CD8-positive, alpha-beta memory T cell (primary cell): ENCODE results near the gene NCF2. TPM values are rescaled to one million over a fixed set of nuclear protein-coding genes. Genes with fewer than 3 reads are reported as not detected.
A peak's percentile ranks its signal among the peaks of the same experiment; 100 is the strongest.

ENCODE experiments used
- CTCF ChIA-PET: fragments of 350-600 bp; sonication (Branson Sonifier 250); formaldehyde crosslinking; loops from one replicate; lab custom pipeline; 2021; ENCODE audit warnings: antibody characterized with exemption; lab: Charles Lee
- POLR2A ChIA-PET: fragments of 350-600 bp; sonication (Branson Sonifier 250); formaldehyde crosslinking; loops from one replicate; lab custom pipeline; 2021; ENCODE audit warnings: antibody characterized with exemption; lab: Charles Lee
- DNase-seq, 5 donors: peaks; one replicate each; pipeline versions ENCODE4 v3.0.0 to v3.0.0-alpha.2; 2020 to 2022; ENCODE audit warnings: mixed read lengths in 1 of 5
- H3K27ac ChIP-seq: one replicate; pipeline ENCODE4 v1.7.0; 2013; ENCODE audit warnings: low read depth, mild to moderate bottlenecking, low read length, moderate library complexity
- H3K27me3 ChIP-seq: 2 replicates; pipeline ENCODE4 v1.7.0; 2013; ENCODE audit warnings: low read length, mild to moderate bottlenecking; ENCODE audit not compliant: insufficient read depth, poor library complexity, severe bottlenecking
- H3K36me3 ChIP-seq: 2 replicates; pipeline ENCODE4 v1.7.0; 2013; ENCODE audit warnings: mild to moderate bottlenecking, low read length, moderate library complexity; ENCODE audit not compliant: insufficient read depth
- H3K4me1 ChIP-seq: 2 replicates; pipeline ENCODE4 v1.7.0; 2013; ENCODE audit warnings: mild to moderate bottlenecking, low read length, moderate library complexity; ENCODE audit not compliant: insufficient read depth
- H3K4me3 ChIP-seq: 2 replicates; pipeline ENCODE4 v1.7.0; 2013; ENCODE audit warnings: mild to moderate bottlenecking, low read length
- H3K9me3 ChIP-seq: 2 replicates; pipeline ENCODE4 v1.7.0; 2013; ENCODE audit warnings: mild to moderate bottlenecking, low read length
- H3K27ac Mint-ChIP-seq, 8 donors: one replicate each; pipeline ENCODE4 v1.8.0; 2020 to 2021; ENCODE audit warnings: mixed read lengths in 8 of 8, mild to moderate bottlenecking in 6 of 8, inconsistent platforms in 3 of 8, moderate library complexity in 3 of 8
- H3K27me3 Mint-ChIP-seq, 2 donors: one replicate each; pipeline ENCODE4 v1.8.0; 2020 to 2021; ENCODE audit warnings: mixed read lengths in 2 of 2, mild to moderate bottlenecking in 1 of 2, moderate library complexity in 1 of 2
- H3K36me3 Mint-ChIP-seq, 3 donors: one replicate each; pipeline ENCODE4 v1.8.0; 2020 to 2021; ENCODE audit warnings: mixed read lengths in 3 of 3, inconsistent platforms in 1 of 3, mild to moderate bottlenecking in 1 of 3
- H3K4me1 Mint-ChIP-seq, 3 donors: one replicate each; pipeline ENCODE4 v1.8.0; 2020 to 2021; ENCODE audit warnings: mixed read lengths in 3 of 3, inconsistent platforms in 1 of 3, mild to moderate bottlenecking in 1 of 3
- H3K4me3 Mint-ChIP-seq, 7 donors: one replicate each; pipeline ENCODE4 v1.8.0; 2020 to 2021; ENCODE audit warnings: mixed read lengths in 7 of 7, mild to moderate bottlenecking in 6 of 7, moderate library complexity in 4 of 7, inconsistent platforms in 2 of 7
- H3K9me3 Mint-ChIP-seq, 5 donors: one replicate each; pipeline ENCODE4 v1.8.0; 2020 to 2022; ENCODE audit warnings: mixed read lengths in 5 of 5, mild to moderate bottlenecking in 3 of 5, moderate library complexity in 2 of 5, inconsistent platforms in 1 of 5
- polyA plus RNA-seq: library from polyadenylated mRNA; unstranded; fragments of 300-500 nt; fragmentation: Illumina TruSeq; gene quantifications from one replicate; pipeline ENCODE4 v1.2.3, GENCODE V29; 2021
- total RNA-seq, 2 experiments: library from RNA; stranded (reverse); gene quantifications; one replicate each; pipeline ENCODE4 v1.2.3, GENCODE V29; 2021

The NCF2 gene
- total and polyA plus RNA-seq, 3 experiments from 2014 or later: 0.30 to 4.6 (median 3.6) TPM

DNA sequence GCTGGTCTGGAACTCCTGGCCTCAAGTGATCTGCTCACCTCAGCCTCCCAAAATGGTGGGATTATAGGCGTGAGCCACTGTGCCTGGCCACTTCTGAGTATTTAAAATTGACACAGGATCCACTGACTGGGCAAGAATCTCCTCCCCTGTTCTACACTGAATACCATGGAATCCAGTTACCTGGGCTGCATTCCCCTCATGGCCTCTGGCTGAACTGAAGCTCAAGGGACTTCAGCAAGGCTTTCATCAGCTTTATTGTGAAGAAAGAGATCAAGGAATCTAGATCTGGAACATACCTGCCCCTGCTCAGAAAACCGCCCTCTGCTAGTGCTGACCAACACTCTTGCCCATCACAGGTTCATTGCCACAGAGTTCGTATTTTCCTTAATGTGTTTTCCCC lies 20.5 kb downstream of the NCF2 start:
- no peaks in the 10 kb centered on the region for H3K9me3 Mint-ChIP-seq
- Histone ChIP-seq H3K27me3 (no peaks in the 10 kb centered on the region), H3K36me3 (no peaks in the 10 kb centered on the region), H3K9me3 (no peaks in the 10 kb centered on the region), H3K4me1 (no peaks in the 10 kb centered on the region), H3K4me3 (no peak overlapping the region), H3K27ac (no peak overlapping the region)
- no peak overlapping the region for H3K4me3 Mint-ChIP-seq
- peaks cover 0 to 11% (median 6%) of the 10 kb centered on the region in 3 donors for H3K4me1 Mint-ChIP-seq
- H3K27me3 Mint-ChIP-seq: peaks cover 4% of the 10 kb centered on the region in 2 donors
- DNase-seq: no peak
- CTCF ChIA-PET: interaction anchor here (0.8 kb wide), 1 partner anchor 11 kb away, joined by 3 read pairs; no protein-coding TSS in a partner anchor
- H3K36me3 Mint-ChIP-seq: peaks cover 0 to 6% (median 0%) of the 10 kb centered on the region in 3 donors
- H3K27ac Mint-ChIP-seq: no peak overlapping the region
- POLR2A ChIA-PET: no interaction called here

- H3K9me3 ChIP-seq: no peaks in the 10 kb centered on the region
- ChIA-PET CTCF (interaction anchor here (0.9 kb wide), 1 partner anchor 98 kb away, joined by 3 read pairs; no protein-coding TSS in a partner anchor), POLR2A (no interaction called here)
- H3K27ac ChIP-seq: no peak overlapping the region
- Mint-ChIP-seq H3K36me3 (peaks cover 0 to 3% (median 0%) of the 10 kb centered on the region in 3 donors), H3K4me3 (no peak overlapping the region), H3K27ac (no peak overlapping the region), H3K4me1 (peaks cover 0 to 11% (median 6%) of the 10 kb centered on the region in 3 donors), H3K9me3 (no peaks in the 10 kb centered on the region), H3K27me3 (peaks cover 4% of the 10 kb centered on the region in 2 donors)
- no peak overlapping the region for H3K4me3 ChIP-seq
- H3K27me3 ChIP-seq: no peaks in the 10 kb centered on the region
- no peaks in the 10 kb centered on the region for H3K4me1 ChIP-seq
- no peaks in the 10 kb centered on the region for H3K36me3 ChIP-seq
- no peak for DNase-seq
Observed at GRCh38 chr1:183569141-183569540, 21.1 kb downstream of the NCF2 start.

- H3K27ac Mint-ChIP-seq: no peak overlapping the region
- H3K27me3 ChIP-seq: no peaks in the 10 kb centered on the region
- H3K9me3 Mint-ChIP-seq: no peaks in the 10 kb centered on the region
- H3K4me1 Mint-ChIP-seq: peaks cover 0 to 11% (median 6%) of the 10 kb centered on the region in 3 donors
- H3K27me3 Mint-ChIP-seq: peaks cover 4% of the 10 kb centered on the region in 2 donors
- CTCF ChIA-PET: interaction anchor here (0.9 kb wide), 1 partner anchor 98 kb away, joined by 3 read pairs; no protein-coding TSS in a partner anchor
- H3K9me3 ChIP-seq: no peaks in the 10 kb centered on the region
- H3K4me3 ChIP-seq: no peak overlapping the region
- POLR2A ChIA-PET: no interaction called here
- peaks cover 0 to 3% (median 0%) of the 10 kb centered on the region in 3 donors for H3K36me3 Mint-ChIP-seq
- no peaks in the 10 kb centered on the region for H3K36me3 ChIP-seq
- no peak for DNase-seq
- no peak overlapping the region for H3K4me3 Mint-ChIP-seq
- no peak overlapping the region for H3K27ac ChIP-seq
- H3K4me1 ChIP-seq: no peaks in the 10 kb centered on the region
Observed at GRCh38 chr1:183568176-183569021, 21.9 kb downstream of the NCF2 start.

- H3K4me3 Mint-ChIP-seq: no peak overlapping the region
- Histone ChIP-seq H3K9me3 (no peaks in the 10 kb centered on the region), H3K4me1 (no peaks in the 10 kb centered on the region), H3K36me3 (no peaks in the 10 kb centered on the region), H3K27ac (no peak overlapping the region), H3K4me3 (no peak overlapping the region), H3K27me3 (no peaks in the 10 kb centered on the region)
- H3K27ac Mint-ChIP-seq: peak overlapping the region in 1 of 8 donors; percentile 45
- peaks cover 4% of the 10 kb centered on the region in 2 donors for H3K27me3 Mint-ChIP-seq
- CTCF ChIA-PET: no interaction called here
- H3K4me1 Mint-ChIP-seq: peaks cover 0 to 11% (median 6%) of the 10 kb centered on the region in 3 donors
- H3K9me3 Mint-ChIP-seq: no peaks in the 10 kb centered on the region
- DNase-seq: no peak
- POLR2A ChIA-PET: no interaction called here
- peaks cover 0 to 3% (median 0%) of the 10 kb centered on the region in 3 donors for H3K36me3 Mint-ChIP-seq
Observed at GRCh38 chr1:183567584-183567983, 22.7 kb downstream of the NCF2 start.

- no peaks in the 10 kb centered on the region for H3K36me3 ChIP-seq
- peaks cover 0 to 3% (median 0%) of the 10 kb centered on the region in 3 donors for H3K36me3 Mint-ChIP-seq
- no peaks in the 10 kb centered on the region for H3K27me3 ChIP-seq
- peaks cover 0 to 11% (median 6%) of the 10 kb centered on the region in 3 donors for H3K4me1 Mint-ChIP-seq
- H3K9me3 Mint-ChIP-seq: no peaks in the 10 kb centered on the region
- H3K4me1 ChIP-seq: no peaks in the 10 kb centered on the region
- no peak overlapping the region for H3K4me3 Mint-ChIP-seq
- no peak for DNase-seq
- POLR2A ChIA-PET: no interaction called here
- no peak overlapping the region for H3K27ac ChIP-seq
- H3K27me3 Mint-ChIP-seq: no peaks in the 10 kb centered on the region
- no peak overlapping the region for H3K27ac Mint-ChIP-seq
- no peaks in the 10 kb centered on the region for H3K9me3 ChIP-seq
- H3K4me3 ChIP-seq: no peak overlapping the region
- CTCF ChIA-PET: no interaction called here
Observed at GRCh38 chr1:183566026-183566425, 24.2 kb downstream of the NCF2 start.

GRCh38 chr1:183565261-183565660 lies 25.0 kb downstream of the NCF2 start:
- DNase-seq: no peak
- H3K27me3 ChIP-seq: no peaks in the 10 kb centered on the region
- Mint-ChIP-seq H3K9me3 (no peaks in the 10 kb centered on the region), H3K4me1 (peaks cover 0 to 11% (median 6%) of the 10 kb centered on the region in 3 donors), H3K4me3 (no peak overlapping the region), H3K27ac (no peak overlapping the region), H3K36me3 (peaks cover 0 to 3% (median 0%) of the 10 kb centered on the region in 3 donors), H3K27me3 (no peaks in the 10 kb centered on the region)
- H3K4me3 ChIP-seq: no peak overlapping the region
- POLR2A ChIA-PET: no interaction called here
- H3K4me1 ChIP-seq: no peaks in the 10 kb centered on the region
- no peaks in the 10 kb centered on the region for H3K9me3 ChIP-seq
- no peak overlapping the region for H3K27ac ChIP-seq
- H3K36me3 ChIP-seq: no peaks in the 10 kb centered on the region
- CTCF ChIA-PET: interaction anchor here (1.4 kb wide), 1 partner anchor 69 kb away, joined by 3 read pairs; no protein-coding TSS in a partner anchor

DNA sequence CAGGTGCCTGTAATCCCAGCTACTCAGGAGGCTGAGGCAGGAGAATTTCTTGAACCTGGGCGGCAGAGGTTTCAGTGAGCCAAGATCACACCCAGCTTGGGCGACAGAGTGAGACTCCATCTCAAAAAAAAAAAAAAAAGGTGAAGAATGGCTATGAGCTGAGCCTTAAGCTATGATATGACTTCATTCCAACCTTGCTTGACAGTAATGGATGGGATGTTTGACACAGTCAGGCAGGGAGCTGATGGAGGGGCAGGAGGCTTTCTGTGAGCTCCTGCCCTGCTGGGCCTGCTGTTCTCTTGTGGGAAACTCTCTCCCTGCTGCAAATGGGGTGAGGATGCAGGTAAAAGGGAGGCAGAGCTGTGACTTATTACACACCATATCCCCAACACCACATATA lies 27.6 kb downstream of the NCF2 start:
- Mint-ChIP-seq H3K4me1 (peaks cover 0 to 6% (median 4%) of the 10 kb centered on the region in 3 donors), H3K9me3 (no peaks in the 10 kb centered on the region), H3K4me3 (no peak overlapping the region), H3K27ac (no peak overlapping the region), H3K36me3 (peaks cover 0 to 4% (median 2%) of the 10 kb centered on the region in 3 donors), H3K27me3 (no peaks in the 10 kb centered on the region)
- POLR2A ChIA-PET: no interaction called here
- Histone ChIP-seq H3K36me3 (no peaks in the 10 kb centered on the region), H3K27ac (no peak overlapping the region), H3K9me3 (no peaks in the 10 kb centered on the region), H3K4me3 (no peak overlapping the region), H3K27me3 (no peaks in the 10 kb centered on the region), H3K4me1 (no peaks in the 10 kb centered on the region)
- CTCF ChIA-PET: no interaction called here
- DNase-seq: no peak

GRCh38 chr1:183559061-183559460 lies 31.2 kb downstream of the NCF2 start:
- Histone ChIP-seq H3K27me3 (no peaks in the 10 kb centered on the region), H3K4me3 (no peak overlapping the region), H3K9me3 (no peaks in the 10 kb centered on the region), H3K4me1 (no peaks in the 10 kb centered on the region), H3K27ac (no peak overlapping the region), H3K36me3 (peaks cover 6% of the 10 kb centered on the region)
- Mint-ChIP-seq H3K27me3 (no peaks in the 10 kb centered on the region), H3K9me3 (no peaks in the 10 kb centered on the region), H3K4me1 (no peaks in the 10 kb centered on the region), H3K4me3 (no peak overlapping the region), H3K27ac (peak overlapping the region in 1 of 8 donors; percentile 11), H3K36me3 (peaks cover 0 to 20% (median 3%) of the 10 kb centered on the region in 3 donors)
- DNase-seq: no peak
- CTCF ChIA-PET: no interaction called here
- POLR2A ChIA-PET: no interaction called here
